HepG2 (cell line): ENCODE measurements around the gene VPS13C. TPM values are rescaled to one million over a fixed set of nuclear protein-coding genes. Genes with fewer than 3 reads are reported as not detected.

Experiments used
- BHLHE40 ChIP-seq: IDR thresholded peaks from 2 replicates; pipeline ENCODE4 v1.6.1; 2011; ENCODE audit warnings: low read length, improper control_type of control experiment
- CHD2 ChIP-seq: IDR thresholded peaks from 2 replicates; pipeline ENCODE4 v1.6.1; 2011; ENCODE audit warnings: low read depth, low read length, improper control_type of control experiment
- NFE2L2 ChIP-seq: fragments of 150-350 bp; IDR thresholded peaks from 2 replicates; pipeline ENCODE4 v1.6.1; 2014; ENCODE audit warnings: low read length
- TBX3 ChIP-seq: fragments of 450-650 bp; IDR thresholded peaks from 2 replicates; pipeline ENCODE4 v1.6.1; 2017; ENCODE audit warnings: antibody characterized with exemption, mild to moderate bottlenecking, inconsistent platforms, borderline replicate concordance
- ZFX ChIP-seq: sonication (generic); formaldehyde crosslinking; IDR thresholded peaks from 2 replicates; pipeline ENCODE4 v1.4.0; 2020; ENCODE audit warnings: mild to moderate bottlenecking, low read depth, missing genetic modification reagents, moderate library complexity
- ZNF10 ChIP-seq: sonication (generic); formaldehyde crosslinking; IDR thresholded peaks from 2 replicates; pipeline ENCODE4 v1.4.0; 2020; ENCODE audit warnings: mild to moderate bottlenecking, low read depth, missing genetic modification reagents, borderline replicate concordance
- ZNF510 ChIP-seq: sonication (generic); formaldehyde crosslinking; IDR thresholded peaks from 2 replicates; pipeline ENCODE4 v1.4.0; 2020; ENCODE audit warnings: low read depth, mild to moderate bottlenecking, missing genetic modification reagents
- ZSCAN20 ChIP-seq: sonication (generic); formaldehyde crosslinking; IDR thresholded peaks from 2 replicates; pipeline ENCODE4 v1.4.0; 2020; ENCODE audit warnings: missing genetic modification reagents, mild to moderate bottlenecking, borderline replicate concordance
- polyA plus RNA-seq, 8 experiments: library from polyadenylated mRNA; depleted of rRNA in 3 of 8; stranded (reverse) in 7 of 8; unstranded in 1 of 8; fragments of >200 nt; fragmentation: Illumina TruSeq in 4 of 8; extraction: Trizol in 4 of 8; gene quantifications; 2 replicates each; pipeline versions ENCODE4 v1.2.1 to v1.2.3, GENCODE V29; 2011 to 2016; ENCODE audit warnings: low read depth in 4 of 8, missing spikeins in 1 of 8, mixed read lengths in 1 of 8; ENCODE audit not compliant: insufficient read depth in 1 of 8
- total RNA-seq, 5 experiments: library from RNA; depleted of rRNA; stranded (reverse); fragments of >200 nt; fragmentation: Illumina TruSeq; extraction: Trizol; gene quantifications; 2 replicates each; pipeline ENCODE4 v1.2.3, GENCODE V29; 2016; ENCODE audit warnings: low read depth in 1 of 5
- TF ChIP-seq, protein P1 (sequence below): IDR thresholded peaks from 2 replicates; pipeline ENCODE4 v1.4.0; 2020; ENCODE audit warnings: mild to moderate bottlenecking, missing genetic modification reagents
- TF ChIP-seq, protein P2 (sequence below): sonication (generic); formaldehyde crosslinking; IDR thresholded peaks from 2 replicates; pipeline ENCODE4 v1.4.0; 2020; ENCODE audit warnings: mild to moderate bottlenecking, missing genetic modification reagents
- TF ChIP-seq, protein P3 (sequence below), 2 experiments: sonication (generic) in 1 of 2; formaldehyde crosslinking in 1 of 2; IDR thresholded peaks; 2 replicates each; pipeline versions ENCODE4 v1.6.1 to v1.9.0; 2014 to 2022; ENCODE audit warnings: antibody characterized with exemption in 1 of 2, borderline replicate concordance in 1 of 2, inconsistent platforms in 1 of 2, low read depth in 1 of 2, missing genetic modification reagents in 1 of 2
- TF ChIP-seq, protein P4 (sequence below): sonication (generic); formaldehyde crosslinking; IDR thresholded peaks from 2 replicates; pipeline ENCODE4 v1.4.0; 2020; ENCODE audit warnings: missing genetic modification reagents, mild to moderate bottlenecking, borderline replicate concordance

Gene VPS13C
- total and polyA plus RNA-seq, 2 of the 13 experiments (the other 11 are each of a cell fraction or from before 2014, with no cell fraction given) = 10.9 to 26.8 TPM

DNA sequence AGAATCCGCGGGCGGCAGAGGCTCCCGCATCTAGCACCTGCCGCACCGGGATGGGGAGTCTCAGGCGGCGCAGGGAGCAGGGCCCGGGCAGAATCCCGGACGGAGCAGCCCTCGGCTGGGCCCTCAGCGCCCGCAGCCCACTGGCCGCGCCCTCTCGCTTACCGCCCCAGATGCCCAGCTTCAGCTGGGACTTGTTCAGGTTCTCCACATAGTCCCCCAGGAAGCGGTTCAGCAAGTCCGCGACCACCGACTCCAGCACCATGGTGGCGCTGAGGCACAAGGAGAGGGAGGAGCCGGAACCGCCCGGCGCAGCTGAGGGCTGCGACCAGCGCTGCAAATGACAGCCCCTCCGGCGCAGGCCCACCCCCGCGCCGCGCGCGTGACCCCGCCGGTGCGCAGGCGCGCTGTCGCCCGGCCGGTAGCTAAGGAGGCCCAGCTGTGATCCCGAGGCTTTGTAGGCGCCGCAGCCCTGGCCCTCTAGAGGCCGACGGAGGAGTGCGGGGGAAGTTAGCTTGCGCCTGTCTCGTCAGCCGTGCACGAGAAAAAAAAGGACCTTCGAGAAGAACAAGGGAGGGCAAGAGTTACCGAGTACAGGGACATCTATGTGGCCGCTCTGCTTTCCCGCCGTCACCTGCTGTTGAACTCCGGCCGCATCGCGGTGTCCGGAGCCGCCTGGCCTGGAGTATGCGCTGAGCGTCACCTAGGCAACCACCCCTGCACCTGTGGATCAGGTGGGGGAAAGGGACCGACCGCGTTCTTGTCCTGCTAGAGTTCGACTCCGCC, at the start of gene VPS13C (continued):
- TF ChIP-seq, protein P1, sequence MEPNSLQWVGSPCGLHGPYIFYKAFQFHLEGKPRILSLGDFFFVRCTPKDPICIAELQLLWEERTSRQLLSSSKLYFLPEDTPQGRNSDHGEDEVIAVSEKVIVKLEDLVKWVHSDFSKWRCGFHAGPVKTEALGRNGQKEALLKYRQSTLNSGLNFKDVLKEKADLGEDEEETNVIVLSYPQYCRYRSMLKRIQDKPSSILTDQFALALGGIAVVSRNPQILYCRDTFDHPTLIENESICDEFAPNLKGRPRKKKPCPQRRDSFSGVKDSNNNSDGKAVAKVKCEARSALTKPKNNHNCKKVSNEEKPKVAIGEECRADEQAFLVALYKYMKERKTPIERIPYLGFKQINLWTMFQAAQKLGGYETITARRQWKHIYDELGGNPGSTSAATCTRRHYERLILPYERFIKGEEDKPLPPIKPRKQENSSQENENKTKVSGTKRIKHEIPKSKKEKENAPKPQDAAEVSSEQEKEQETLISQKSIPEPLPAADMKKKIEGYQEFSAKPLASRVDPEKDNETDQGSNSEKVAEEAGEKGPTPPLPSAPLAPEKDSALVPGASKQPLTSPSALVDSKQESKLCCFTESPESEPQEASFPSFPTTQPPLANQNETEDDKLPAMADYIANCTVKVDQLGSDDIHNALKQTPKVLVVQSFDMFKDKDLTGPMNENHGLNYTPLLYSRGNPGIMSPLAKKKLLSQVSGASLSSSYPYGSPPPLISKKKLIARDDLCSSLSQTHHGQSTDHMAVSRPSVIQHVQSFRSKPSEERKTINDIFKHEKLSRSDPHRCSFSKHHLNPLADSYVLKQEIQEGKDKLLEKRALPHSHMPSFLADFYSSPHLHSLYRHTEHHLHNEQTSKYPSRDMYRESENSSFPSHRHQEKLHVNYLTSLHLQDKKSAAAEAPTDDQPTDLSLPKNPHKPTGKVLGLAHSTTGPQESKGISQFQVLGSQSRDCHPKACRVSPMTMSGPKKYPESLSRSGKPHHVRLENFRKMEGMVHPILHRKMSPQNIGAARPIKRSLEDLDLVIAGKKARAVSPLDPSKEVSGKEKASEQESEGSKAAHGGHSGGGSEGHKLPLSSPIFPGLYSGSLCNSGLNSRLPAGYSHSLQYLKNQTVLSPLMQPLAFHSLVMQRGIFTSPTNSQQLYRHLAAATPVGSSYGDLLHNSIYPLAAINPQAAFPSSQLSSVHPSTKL (CRISPR knock-in tag) = peak; percentile 72
- TF ChIP-seq TBX3 (no peak), CHD2 (peak; percentile 31; the same call in 1 of the 2 replicates), ZSCAN20 (CRISPR knock-in tag) (no peak), ZFX (CRISPR knock-in tag) (peak; percentile 90), BHLHE40 (peak; percentile 87), NFE2L2 (no peak), ZNF510 (no peak), ZNF10 (no peak)
- TF ChIP-seq, protein P2, sequence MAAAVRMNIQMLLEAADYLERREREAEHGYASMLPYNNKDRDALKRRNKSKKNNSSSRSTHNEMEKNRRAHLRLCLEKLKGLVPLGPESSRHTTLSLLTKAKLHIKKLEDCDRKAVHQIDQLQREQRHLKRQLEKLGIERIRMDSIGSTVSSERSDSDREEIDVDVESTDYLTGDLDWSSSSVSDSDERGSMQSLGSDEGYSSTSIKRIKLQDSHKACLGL = peak; percentile 67
- TF ChIP-seq, protein P3, sequence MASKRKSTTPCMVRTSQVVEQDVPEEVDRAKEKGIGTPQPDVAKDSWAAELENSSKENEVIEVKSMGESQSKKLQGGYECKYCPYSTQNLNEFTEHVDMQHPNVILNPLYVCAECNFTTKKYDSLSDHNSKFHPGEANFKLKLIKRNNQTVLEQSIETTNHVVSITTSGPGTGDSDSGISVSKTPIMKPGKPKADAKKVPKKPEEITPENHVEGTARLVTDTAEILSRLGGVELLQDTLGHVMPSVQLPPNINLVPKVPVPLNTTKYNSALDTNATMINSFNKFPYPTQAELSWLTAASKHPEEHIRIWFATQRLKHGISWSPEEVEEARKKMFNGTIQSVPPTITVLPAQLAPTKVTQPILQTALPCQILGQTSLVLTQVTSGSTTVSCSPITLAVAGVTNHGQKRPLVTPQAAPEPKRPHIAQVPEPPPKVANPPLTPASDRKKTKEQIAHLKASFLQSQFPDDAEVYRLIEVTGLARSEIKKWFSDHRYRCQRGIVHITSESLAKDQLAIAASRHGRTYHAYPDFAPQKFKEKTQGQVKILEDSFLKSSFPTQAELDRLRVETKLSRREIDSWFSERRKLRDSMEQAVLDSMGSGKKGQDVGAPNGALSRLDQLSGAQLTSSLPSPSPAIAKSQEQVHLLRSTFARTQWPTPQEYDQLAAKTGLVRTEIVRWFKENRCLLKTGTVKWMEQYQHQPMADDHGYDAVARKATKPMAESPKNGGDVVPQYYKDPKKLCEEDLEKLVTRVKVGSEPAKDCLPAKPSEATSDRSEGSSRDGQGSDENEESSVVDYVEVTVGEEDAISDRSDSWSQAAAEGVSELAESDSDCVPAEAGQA (IDR thresholded peaks at IDR 0.05; ENCODE audit: low read depth) = no peak; the same call in 1 of the 2 replicates
- TF ChIP-seq, protein P3 (CRISPR knock-in tag; IDR thresholded peaks at IDR 0.05; ENCODE audit: borderline replicate concordance) = peak; percentile 83; the same call in 1 of the 2 replicates
- TF ChIP-seq, protein P4, sequence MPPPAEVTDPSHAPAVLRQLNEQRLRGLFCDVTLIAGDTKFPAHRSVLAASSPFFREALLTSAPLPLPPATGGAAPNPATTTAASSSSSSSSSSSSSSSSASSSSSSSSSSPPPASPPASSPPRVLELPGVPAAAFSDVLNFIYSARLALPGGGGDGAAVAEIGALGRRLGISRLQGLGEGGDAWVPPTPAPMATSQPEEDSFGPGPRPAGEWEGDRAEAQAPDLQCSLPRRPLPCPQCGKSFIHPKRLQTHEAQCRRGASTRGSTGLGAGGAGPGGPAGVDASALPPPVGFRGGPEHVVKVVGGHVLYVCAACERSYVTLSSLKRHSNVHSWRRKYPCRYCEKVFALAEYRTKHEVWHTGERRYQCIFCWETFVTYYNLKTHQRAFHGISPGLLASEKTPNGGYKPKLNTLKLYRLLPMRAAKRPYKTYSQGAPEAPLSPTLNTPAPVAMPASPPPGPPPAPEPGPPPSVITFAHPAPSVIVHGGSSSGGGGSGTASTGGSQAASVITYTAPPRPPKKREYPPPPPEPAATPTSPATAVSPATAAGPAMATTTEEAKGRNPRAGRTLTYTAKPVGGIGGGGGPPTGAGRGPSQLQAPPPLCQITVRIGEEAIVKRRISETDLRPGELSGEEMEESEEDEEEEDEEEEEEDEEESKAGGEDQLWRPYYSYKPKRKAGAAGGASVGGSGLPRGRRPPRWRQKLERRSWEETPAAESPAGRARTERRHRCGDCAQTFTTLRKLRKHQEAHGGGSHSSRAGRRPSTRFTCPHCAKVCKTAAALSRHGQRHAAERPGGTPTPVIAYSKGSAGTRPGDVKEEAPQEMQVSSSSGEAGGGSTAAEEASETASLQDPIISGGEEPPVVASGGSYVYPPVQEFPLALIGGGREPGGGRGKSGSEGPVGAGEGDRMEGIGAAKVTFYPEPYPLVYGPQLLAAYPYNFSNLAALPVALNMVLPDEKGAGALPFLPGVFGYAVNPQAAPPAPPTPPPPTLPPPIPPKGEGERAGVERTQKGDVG (CRISPR knock-in tag) = 0 out of 2 replicates have a peak, but pooled peaks have one; percentile 53
